ENCODE results near the gene ATAD3B.

DNA sequence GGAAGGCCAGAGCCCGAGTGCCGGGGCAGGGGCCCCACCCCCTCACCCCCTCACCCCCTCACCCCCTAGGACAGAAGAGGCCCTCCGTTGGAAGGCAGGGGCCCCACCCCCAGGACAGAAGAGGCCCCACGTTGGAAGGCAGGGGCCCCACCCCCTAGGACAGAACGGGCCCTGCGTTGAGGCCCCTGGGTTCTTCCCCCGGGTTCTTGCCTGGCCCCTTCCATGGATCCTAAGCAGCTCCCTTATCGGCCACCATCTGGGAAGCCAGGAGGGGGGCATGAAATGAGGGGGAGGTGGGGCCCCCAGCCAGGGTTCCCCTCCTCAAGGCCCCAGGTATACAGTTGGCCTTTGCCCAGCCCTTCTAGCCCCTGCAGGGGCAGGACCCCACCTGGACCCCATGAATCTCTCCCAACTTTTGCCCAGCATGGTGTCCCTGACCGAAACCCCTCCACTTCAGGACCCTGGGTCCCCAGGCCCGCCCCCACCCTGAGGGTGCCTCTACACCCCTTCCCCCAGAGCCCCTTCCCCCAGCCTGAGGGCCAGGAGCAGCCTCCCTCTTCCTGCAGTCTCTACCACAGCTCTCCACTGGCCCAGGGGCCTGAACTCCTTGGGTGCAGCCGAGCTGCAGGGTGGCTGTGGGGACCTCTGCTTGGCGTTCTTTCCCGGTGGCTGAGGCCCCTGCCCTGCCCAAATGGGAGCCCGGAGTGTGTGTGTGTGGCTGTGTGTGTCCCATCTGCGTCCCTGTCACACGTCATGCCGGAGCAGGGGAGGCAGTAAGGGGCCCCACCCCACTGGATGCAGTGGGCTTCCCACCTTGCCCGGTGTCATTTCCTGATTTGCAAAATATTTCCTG is 40.3 kb upstream of the ATAD3B start:
- TF ChIP-seq, protein P1, sequence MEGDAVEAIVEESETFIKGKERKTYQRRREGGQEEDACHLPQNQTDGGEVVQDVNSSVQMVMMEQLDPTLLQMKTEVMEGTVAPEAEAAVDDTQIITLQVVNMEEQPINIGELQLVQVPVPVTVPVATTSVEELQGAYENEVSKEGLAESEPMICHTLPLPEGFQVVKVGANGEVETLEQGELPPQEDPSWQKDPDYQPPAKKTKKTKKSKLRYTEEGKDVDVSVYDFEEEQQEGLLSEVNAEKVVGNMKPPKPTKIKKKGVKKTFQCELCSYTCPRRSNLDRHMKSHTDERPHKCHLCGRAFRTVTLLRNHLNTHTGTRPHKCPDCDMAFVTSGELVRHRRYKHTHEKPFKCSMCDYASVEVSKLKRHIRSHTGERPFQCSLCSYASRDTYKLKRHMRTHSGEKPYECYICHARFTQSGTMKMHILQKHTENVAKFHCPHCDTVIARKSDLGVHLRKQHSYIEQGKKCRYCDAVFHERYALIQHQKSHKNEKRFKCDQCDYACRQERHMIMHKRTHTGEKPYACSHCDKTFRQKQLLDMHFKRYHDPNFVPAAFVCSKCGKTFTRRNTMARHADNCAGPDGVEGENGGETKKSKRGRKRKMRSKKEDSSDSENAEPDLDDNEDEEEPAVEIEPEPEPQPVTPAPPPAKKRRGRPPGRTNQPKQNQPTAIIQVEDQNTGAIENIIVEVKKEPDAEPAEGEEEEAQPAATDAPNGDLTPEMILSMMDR (IDR thresholded peaks at IDR 0.05), result no peak
- no peak for TF ChIP-seq POLR2A (IDR thresholded peaks at IDR 0.05)
